GM18519 (cell line): ENCODE data around the gene LRRN4CL.

Experiments
- ATAC-seq: cut with Tn5 transposase; IDR thresholded peaks from one replicate; pipeline ENCODE4 v1.9.1; 2021; ENCODE audit warnings: mild to moderate bottlenecking, moderate library complexity; ENCODE audit not compliant: unreplicated experiment, low FRiP score

The LRRN4CL gene

DNA sequence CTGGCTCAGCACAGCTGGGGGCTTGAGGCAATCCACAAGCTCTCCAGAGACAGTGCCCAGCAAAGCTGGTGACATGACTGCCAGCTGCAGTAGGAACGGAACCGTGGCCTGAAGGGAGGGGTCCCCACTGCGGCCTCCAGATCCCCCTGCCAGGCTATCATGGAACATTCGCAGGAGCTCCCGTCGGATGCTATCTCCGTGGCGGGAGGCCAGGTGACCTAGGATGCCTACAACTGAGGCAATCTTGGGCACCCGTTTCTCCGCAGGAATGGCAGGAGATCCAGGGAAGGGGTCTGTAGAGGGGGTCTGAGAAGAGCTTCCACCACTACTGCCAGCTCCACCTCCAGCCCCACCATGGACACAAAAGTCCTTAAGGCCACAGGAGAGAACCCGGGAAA, 40.4 kb downstream of the LRRN4CL start:
- ATAC-seq = no peak

DNA sequence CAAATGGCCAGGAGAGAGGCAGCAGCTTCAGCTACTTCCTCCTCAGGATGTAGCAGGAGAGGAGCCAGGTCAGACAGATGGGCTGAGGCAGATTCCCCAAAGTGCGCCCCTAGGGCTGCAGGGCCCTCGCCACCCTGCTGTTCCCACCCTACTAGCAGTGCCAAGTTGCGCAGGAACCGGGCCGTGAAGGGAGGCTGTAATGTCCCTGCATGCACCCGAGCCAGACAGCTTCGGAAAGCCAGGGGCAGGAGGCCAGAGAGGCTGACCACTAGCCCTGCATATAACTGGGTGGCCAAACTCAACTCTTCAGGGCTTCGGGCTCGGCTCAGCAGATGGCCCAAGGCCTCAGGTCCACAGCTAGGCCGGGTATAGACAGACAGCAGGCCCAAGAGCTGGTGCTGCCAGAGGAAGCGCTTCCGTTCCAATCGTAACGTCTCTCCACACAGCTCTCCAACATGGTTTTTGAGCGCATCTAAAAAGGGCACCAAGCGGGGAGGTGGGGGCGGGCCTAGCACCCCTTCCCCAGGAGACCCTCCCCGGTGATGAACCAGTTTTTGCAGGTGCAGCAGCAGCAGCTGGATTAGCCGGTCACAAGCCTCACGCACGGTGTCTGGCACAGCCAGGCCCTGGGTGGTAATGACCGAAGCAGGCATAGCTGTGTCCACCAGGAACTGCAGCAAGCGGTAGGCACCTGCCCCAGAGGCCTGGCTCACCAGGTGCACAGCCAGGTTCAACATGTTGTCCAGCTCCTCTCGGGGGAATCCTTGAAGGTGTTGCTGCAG, 41.0 kb downstream of the LRRN4CL start:
- ATAC-seq = no peak

DNA sequence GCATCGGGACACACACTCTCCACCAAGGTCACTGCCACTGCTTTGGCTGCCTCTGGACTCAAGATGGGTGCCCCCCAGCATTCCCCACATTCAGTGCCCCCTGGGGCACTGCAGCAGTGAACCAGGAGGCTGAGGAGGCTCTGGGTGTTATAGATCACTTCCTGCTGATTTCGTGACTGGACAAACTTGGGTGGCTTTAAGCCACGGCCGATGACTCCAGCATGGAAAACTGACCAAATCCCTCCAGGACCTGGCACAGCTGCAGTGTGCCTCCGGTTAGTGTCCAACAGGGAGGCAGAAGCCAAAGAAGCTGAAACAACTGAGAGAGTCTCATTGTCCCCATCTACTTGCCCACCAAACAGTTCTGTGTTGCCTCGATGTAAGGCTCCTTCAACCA, 41.7 kb downstream of the LRRN4CL start:
- ATAC-seq = no peak

DNA sequence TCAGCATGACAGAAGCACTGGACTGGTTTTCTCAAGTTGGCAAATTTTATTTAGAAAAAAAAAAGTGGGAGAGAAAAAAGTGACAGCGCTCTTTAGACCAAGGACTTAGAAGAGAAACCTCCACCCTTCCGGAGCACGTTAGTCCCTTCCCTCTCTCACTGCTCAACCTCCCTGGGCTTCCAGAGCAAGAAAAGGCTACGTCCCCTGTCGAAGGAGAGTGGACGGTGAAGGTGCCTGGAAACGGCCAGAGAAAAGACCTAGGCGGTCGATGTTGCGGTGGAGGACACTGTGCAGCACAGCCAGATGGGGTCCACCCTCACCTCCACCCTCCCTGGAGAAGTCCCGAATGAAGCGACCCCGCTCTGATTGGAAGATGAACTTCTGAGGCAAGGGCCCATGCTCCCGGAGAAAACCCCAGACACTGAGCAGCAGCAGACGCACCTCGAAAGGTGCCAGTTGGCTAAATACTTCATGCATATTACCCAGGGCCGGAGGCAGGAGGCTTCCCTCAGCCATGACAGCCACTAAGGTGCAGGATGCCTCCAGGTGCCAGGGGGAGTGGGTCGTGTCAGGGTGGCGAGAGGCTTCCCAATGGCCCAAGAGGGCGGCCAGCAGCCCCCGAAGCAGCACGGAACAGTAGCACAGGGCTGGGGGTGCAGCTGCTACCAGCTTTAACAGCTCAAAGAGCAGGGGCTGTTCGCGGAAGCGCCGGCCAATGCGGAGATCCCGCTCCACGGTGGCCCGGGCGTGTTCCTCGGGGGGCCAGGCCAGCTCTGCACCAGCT, 42.3 kb downstream of the LRRN4CL start:
- ATAC-seq = no peak

DNA sequence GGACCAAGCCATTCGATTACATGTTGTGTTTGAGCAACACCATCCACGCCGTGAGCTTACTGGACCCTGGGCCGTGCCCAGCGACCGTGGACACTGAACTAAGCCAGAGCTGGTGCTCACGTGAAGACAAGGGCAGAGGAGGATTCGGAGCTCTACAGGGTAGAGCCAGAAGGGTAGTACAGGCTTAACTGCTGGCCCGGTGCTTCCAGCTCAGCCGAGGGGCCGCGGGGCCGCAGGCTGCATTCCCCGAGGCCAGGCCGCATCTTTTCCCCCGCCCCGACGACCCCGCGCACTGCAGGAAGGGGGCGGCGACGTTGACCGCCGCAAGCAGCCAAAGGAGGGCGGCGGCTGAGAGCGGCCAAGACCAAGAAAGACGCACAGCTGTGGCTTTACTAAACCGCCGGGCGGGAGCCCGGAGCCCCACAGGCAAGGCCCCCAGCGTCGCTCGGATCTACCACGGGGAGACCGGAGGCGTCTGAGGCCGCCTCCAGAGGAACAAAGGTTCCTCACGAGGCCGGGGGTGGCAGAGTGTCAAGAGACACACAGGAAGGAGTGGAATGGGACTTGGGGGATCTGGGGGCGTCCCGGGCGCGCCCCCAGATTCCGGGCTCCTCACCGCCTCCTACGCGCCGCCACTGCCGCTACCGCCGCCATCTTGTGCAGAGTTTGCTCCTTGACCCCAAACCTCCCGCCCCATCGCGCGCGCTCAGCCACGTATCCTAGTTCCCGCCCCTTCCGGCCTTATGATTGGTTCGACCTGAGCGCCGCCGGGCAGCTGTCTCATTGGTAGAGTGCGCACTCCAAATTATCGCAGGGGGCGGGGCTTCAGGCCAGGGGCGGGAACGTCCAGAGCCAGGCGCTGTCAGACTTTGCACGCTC, 43.1 kb downstream of the LRRN4CL start, which contains the start of gene GANAB:
GANAB (minus strand) TSS at position 668 of the 879 bp plus-strand sequence; CDS start at position 654, 14 bp downstream.
- ATAC-seq = peak; percentile 74

DNA sequence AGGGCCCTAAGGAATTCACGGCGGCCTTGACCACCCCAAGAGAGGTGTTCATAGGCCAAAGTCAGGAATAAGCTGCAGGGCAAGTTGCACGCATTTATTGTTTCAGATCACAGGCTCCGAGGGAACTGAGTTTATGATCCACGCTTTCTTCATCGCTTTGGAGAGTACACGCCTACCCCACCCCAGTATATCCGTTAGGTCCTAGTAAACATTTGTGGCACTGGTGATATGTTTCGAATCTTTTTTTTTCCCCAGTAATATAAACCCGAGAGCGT, 43.7 kb downstream of the LRRN4CL start:
- ATAC-seq = no peak

DNA sequence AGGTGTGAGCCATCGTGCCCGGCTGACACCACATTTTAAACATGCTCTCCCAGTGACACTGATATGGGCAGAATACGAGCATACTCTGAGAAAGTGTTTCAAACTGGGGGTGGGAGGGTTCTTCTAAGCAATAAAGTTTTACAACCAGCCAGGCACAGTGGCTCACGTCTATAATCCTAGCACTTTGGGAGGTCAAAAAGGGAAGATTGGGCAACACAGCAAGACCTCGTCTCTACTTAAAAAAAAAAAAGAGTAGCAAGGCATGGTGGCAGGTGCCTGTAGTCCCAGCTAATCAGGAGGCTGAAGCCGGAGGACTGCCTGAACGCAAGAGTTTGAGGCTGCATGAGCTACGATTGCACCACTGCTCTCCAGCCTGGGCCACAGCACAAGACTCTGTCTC, 45.1 kb downstream of the LRRN4CL start:
- ATAC-seq = no peak
